GM21619 (cell line): ENCODE results near the gene CERS5.
"Not testable (repeated sequence)": the region's sequence is repeated elsewhere in the genome, so short reads cannot be mapped to it uniquely, and the experiment has no call there.

Experiments
- ATAC-seq: cut with Tn5 transposase; IDR thresholded peaks from one replicate; pipeline ENCODE4 v1.9.1; 2021; ENCODE audit not compliant: unreplicated experiment

Gene CERS5

DNA sequence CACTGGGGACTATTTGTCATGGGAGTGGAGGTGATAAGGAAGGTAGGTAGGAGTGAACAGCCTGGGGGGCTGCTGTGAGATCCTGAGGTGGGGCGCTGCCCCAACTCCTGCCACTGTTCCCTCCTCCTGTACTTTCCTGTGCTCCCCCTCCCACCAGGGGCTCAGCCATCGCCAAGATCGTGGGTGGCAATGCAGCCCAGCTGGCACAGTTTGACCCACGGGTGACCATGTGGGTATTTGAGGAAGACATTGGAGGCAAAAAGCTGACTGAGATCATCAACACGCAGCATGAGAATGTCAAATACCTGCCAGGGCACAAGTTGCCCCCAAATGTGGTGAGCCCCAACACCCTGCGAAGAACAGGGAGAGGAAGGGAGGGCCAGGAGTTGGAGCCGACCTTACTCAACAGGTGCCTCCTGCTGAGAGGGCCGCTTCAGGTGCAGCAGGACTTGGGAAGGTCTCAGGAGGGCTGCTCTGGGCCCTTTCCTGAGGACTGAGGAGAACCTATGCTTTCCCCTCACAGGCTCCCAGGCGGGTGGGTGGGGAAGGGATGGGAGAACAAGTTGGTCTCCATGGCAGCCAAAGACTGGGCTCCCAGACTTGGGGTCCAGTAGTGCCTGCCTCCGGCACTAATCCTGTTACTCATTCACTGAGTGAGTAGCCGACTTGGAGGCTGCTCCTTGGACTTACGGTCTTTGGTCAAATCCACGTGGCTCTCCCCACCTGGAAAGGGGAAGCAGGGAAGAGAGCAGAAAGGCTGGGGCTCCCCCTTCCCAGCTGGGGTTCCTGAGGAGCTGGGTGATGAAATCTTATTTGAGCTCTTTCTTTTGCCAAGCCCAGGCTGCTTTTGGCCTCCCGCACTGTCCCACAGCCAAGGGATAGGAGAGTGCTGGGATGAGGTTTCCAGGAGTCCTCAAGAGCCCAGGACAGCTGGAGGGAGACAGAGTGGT, 62.5 kb downstream of the CERS5 start:
- ATAC-seq: no peak

- no peak for ATAC-seq
Observed at GRCh38 chr12:50103767-50104321, 63.3 kb downstream of the CERS5 start, which contains the start of gene GPD1. Gene GPD1 (plus strand): TSS chr12:50104008. CDS start chr12:50104051, 43 bp downstream.

DNA sequence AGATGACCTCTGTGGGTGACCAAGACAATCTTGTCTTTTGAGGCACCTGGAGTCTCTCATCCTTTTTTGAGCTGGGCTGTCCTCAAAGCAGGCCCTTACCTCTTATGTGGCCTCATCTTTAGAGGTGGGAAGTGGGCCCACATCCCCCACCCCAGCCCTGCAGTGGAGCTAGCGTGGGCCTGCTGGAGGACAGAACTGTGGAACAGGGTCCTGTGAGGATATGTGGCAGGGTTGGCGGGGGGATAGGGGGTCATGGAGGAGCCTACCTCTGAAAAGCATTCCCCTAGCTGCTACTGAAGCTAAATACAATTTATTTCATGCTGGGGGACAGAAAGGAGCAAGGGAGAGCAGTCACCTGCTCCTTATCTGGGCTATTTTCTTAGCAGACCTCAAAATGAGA, 63.8 kb downstream of the CERS5 start:
- no peak for ATAC-seq

- ATAC-seq: no peak
Observed at GRCh38 chr12:50102646-50103309, 64.4 kb downstream of the CERS5 start.

DNA sequence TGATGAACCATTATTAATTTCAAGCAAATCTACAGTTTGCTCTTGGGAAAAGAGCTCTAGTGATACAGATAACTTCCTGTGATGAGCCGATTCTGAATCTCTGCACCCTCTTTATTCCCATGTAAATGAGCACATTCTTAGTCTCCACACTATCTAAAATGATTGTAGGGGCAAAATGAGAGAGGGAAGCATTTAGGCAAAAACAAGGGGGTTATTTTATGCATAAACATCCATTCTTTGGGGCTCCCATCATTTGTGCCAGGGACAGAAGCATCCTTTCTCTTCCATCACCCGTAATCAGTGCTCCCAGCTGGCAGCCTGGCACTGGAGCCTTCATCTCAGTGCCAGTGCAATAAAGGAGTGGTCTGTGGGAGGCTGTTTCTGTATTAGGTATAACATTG, 65.0 kb downstream of the CERS5 start:
- no peak for ATAC-seq

- no peak for ATAC-seq
Observed at GRCh38 chr12:50101663-50102062, 65.5 kb downstream of the CERS5 start.

GRCh38 chr12:50100561-50100960, 66.6 kb downstream of the CERS5 start:
- ATAC-seq: no peak

DNA sequence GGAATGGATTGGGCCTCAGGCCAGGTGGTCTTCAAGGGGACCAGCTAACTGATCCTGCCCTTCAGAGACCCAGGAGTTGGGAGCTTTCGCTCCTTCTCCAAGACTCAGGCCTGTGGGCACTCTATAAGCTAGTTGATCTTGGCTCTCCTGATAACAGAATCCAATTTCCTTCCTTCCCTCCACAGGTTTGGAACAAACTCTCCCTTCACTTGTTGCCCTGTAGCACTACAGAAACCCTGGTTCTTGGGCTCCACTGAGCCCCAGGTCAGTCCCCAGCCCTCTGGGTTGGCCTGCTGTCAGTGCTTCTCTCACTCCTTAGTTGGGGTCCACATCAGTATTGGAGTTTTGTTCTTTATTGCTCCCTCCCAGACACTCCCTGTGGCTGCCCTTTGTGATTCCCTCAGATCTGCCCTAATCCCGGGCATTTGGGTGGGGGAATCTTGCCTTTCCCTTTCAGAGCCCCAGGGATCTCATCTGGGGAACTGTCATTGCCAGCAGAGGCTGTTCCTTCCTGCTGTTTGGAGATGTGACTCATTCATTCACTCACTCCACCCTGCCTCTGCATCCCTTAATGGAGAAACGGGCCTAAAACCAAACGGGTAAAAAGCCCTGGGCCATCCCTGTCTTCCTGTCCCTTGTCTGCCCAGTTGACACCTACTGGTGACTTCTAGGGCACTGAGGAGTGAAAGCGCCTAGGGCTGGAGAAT, 67.7 kb downstream of the CERS5 start:
- no peak for ATAC-seq

DNA sequence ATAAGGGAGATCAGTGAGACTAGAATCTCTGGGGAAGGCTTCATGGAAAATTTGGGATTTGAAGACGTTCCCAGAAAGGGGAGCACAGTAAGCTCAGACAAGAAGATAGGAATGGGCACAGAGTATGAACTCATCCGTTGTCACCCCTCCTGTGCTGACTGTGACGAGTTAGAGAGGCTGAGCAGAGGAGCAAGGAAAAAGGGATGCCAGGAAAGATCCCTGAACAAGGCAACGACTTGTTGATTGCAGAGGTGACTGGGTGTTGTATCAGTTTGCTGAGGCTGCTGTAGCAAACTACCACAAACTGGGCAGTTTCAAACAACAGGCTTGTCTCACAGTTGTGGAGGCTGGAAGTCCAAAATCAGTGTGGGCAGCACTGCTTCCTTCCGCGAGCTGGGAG, 69.2 kb downstream of the CERS5 start:
- ATAC-seq: no peak

GRCh38 chr12:50090391-50090790, 76.8 kb downstream of the CERS5 start:
- no peak for ATAC-seq

DNA sequence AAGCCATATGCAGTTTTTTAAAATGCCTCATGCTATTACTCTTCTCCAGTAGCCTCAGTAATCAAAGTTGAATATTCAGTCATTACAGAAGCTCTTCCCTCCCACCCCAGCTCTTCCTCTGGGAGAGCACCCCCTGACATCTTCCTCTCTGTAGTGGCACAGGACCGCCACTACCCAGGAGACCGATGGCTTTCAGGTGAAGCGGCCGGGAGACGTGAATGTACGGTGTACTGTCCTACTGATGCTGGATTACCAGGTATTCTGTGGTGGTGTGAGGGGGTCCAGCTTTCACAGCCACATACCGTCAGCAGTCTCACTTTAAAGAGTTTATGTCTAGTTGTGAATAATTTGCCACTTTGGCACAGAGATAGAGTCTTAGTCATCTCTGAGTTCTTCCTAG, 77.4 kb downstream of the CERS5 start:
- ATAC-seq: no peak

GRCh38 chr12:50088577-50089335, 78.4 kb downstream of the CERS5 start:
- ATAC-seq: no peak

- ATAC-seq: no peak
Observed at GRCh38 chr12:50087995-50088394, 79.2 kb downstream of the CERS5 start.

DNA sequence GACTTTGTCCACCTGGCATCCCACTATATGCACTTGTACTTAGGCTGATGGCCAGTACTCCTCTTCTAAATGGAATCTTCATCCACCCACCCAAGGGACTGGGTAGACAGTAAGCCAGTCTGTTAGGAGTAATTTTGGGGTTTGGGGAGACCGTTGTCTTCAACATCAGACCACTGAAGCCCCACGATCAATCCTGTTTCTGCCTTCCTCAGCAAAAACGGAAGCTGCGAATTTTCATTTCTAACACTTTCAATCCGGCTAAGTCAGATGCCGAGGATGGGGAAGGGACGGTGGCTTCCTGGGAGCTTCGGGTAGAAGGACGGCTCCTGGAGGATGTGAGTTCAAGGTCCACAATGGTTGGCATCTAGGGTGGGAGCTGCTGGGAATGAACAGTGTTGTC, 80.0 kb downstream of the CERS5 start:
- no peak for ATAC-seq

DNA sequence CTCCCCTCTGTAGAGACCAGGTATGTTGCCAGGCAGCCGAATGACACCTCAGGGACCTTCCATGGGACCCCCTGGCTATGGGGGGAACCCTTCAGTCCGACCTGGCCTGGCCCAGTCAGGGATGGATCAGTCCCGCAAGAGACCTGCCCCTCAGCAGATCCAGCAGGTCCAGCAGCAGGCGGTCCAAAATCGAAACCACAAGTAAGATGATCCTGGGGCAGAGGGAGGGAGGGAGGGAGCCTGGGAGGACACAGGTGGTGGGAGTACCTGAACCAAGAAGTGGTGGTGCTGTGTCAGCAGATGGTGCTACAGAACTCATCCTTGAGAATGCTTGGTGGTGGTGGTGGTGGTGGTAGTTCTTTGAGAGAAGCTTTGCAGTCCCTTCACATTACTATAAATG, 81.0 kb downstream of the CERS5 start:
- no peak for ATAC-seq

GRCh38 chr12:50085615-50086072, 81.5 kb downstream of the CERS5 start:
- ATAC-seq: no peak

DNA sequence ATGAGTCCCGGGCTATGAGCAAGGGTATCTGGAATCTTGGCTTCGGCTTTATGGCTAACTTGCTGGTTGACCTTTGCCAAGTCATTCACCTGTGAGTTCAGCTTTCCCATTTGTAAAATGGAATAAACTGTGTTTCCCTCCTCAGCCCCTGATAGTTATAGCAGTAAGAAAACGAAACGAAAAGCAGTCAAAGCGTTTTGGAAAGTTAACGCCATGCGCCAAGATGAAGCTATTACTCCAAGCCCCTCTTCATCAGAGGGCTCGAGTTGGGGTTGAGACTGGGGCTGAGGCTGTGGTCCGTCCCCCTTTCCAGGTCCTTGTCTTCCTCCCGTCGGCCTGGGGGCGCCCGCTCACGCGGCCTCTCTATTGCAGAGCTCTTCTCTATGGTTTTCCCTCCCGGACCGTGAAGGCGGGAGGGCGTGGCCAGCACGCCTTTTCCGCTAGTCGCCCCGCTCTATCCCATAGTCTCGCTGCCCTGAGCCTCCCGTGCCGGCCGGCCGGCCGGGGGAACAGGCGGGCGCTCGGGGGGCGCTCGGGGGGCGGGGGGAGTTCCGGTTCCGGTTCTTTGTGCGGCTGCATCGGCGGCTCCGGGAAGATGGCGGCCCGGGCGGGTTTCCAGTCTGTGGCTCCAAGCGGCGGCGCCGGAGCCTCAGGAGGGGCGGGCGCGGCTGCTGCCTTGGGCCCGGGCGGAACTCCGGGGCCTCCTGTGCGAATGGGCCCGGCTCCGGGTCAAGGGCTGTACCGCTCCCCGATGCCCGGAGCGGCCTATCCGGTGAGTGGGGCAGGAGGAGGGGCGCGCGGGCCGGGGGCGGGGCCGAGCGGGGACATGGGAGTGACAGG, 82.2 kb downstream of the CERS5 start, which contains the start of gene SMARCD1:
SMARCD1 (plus strand) TSS at position 568 of the 840 bp plus-strand sequence; CDS start at position 596, 28 bp downstream.
- peak; percentile 86 for ATAC-seq

- not testable (repeated sequence) for ATAC-seq
Observed at GRCh38 chr12:50084409-50084774, 82.8 kb downstream of the CERS5 start.

GRCh38 chr12:50083301-50083700, 83.9 kb downstream of the CERS5 start:
- no peak for ATAC-seq
